Omental fat pad (tissue), 4 donors: Measurements from ENCODE around the gene ILK. TPM values are rescaled to one million over a fixed set of nuclear protein-coding genes. Genes with fewer than 3 reads are reported as not detected.

ENCODE experiments used
- ATAC-seq: fragments of 150-250 bp; one replicate; pipeline ENCODE4 v1.9.1; 2016; ENCODE audit warnings: mild to moderate bottlenecking, moderate library complexity; ENCODE audit not compliant: low FRiP score
- DNase-seq: peaks from one replicate; pipeline ENCODE4 v3.0.0-alpha.2; 2019; ENCODE audit warnings: low spot score
- CTCF ChIP-seq, 3 donors: fragments of 450-650 bp; IDR thresholded peaks; one replicate each; pipeline ENCODE4 v1.5.1; 2016 to 2017; ENCODE audit warnings: antibody characterized with exemption in 3 of 3, mild to moderate bottlenecking in 3 of 3, moderate library complexity in 2 of 3
- total RNA-seq, 4 donors: library from RNA; depleted of rRNA; stranded (reverse); fragments of >200 nt; gene quantifications; one replicate each; pipeline ENCODE4 v1.1.0, GENCODE V29; 2016

The ILK gene
- total RNA-seq, 4 donors from 2014 or later = 92.1 to 189 (median 118) TPM

GRCh38 chr11:6621711-6622211 is 18.2 kb downstream of the ILK start:
- DNase-seq (no peak), ATAC-seq (no peak)

DNA sequence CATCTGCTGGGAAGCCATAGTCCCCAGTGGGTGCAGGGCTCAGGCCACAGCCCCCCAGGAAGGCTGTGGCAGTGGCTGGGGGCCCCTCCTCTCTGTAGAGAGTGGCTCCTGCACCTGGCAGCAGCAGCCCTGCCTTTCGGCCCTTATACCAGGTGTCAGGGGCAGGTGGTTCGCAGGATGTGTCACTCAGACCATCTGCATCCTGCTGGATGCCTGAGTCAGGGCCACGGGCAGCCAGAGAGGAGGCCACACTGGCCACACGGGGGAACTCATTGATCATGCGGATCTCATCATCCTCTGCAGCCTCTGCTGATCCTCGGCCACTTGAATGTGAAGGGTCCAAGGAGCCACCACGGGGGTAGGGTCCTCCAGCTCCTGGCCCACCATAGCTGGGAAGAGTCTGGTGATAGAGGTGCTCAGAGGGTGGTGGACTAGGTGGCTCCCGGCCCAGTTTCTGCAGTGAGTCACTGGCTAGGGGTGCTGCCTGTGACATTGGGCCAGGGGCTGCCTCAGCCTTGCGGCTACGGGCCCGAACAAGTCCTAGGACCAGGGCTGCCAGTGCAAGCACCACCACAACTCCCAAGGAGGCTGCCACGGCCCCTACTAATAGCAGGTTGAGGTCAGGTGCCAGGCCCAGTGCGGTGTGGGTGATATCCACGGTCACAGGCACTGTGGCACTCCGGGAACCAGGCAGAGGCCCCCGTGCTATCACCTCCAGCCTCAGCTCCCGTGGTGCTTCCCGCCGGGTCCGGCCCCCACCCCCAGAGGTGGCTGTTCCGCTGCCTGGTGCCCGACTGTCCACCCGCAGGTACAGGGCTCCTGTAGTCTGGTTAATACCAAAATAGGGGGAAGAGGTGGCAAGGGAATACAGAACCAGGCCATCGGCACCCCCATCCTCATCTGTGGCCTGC is 18.9 kb downstream of the ILK start:
- DNase-seq = no peak
- no peak for TF ChIP-seq CTCF (IDR thresholded peaks at IDR 0.05)
- no peak for ATAC-seq

More at GRCh38 chr11:6621711-6622211, 18.2 kb downstream of the ILK start:
- no peak for TF ChIP-seq CTCF (IDR thresholded peaks at IDR 0.05)

DNA sequence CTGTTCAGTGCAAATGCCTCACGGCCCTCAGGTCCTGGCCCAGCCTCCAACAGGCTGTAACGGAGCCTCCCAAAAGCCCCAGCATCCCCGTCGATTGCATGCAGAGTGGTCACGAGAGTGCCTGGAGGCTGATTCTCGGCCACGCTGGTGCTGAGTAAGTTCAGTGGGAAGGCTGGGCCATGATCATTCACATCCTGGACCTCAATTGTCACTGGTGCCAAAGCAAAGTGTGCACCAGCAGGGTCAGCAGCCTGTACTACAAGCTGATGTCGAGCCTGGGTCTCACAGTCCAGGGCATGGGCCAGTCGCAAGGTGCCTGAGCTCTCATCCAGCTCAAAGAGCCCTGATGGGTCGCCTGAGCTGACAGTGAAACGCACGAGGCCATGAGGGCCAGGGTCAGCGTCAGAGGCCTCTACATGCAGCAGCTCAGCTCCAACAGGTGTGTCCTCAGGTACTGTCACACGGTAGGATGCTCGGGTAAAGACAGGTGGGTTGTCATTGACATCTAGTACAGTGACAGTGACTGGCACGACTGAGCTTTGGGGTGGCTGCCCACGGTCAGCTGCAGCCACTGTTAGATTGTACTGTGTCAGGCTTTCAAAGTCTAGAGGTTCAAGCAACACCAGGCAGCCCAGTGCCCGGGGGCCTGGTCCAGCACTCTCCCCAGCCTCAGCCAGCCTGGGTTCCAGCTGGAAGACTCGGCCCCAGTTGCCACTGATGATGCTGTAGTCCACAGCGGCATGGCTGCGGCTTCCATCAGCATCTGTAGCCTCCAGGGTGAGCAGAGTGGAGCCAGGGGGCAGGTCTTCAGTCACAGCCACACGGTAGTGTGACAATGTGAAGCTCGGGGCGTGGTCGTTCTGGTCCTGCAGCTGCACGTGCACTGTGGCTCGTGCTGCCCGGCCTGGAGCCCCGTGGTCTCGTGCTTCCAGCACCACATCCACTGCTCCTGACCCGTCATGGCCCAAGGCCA is 20.1 kb downstream of the ILK start:
- TF ChIP-seq CTCF (IDR thresholded peaks at IDR 0.05) = no peak
- no peak for DNase-seq
- ATAC-seq = no peak

DNA sequence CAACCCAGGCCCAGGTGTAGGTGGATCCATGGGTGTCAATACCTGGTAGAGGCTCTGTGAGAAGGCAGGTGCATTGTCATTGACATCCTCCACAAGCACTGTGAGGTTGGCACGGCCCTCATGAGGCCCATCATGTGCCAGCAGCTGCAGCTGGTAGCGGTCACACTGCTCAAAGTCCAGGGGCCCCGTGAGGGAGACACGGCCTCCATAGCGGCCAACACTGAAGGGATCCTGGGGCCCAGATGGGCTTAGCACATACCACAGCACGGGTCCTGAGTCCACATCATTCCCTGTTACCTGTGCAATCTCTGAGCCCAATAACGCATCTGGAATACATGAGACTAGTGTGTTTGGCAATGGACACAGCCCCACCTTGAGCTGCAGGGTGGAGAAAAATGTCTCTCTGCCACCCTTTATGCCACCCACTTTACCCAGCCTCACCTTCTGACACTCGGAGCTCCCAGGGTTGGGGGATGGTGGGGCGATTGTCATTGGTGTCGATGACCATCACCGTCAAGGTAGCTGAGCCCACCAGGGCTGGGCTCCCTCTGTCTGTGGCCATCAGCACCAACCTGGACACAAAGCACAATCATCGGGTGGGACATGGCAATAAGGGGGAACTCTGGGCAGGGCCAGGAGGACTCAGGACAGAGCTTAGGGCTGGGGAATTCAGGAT is 21.7 kb downstream of the ILK start:
- ATAC-seq = no peak
- no peak for DNase-seq
- TF ChIP-seq CTCF (IDR thresholded peaks at IDR 0.05) = no peak

- DNase-seq (no peak), ATAC-seq (no peak)
- no peak for TF ChIP-seq CTCF (IDR thresholded peaks at IDR 0.05)
These were observed 22.4 kb downstream of the ILK start for GRCh38 chr11:6625832-6626420.
